Hematopoietic multipotent progenitor cell treated with erythropoietin and hydrocortisone succinate and interleukin-3 and kit ligand, for 8 days (in vitro differentiated cells): ENCODE measurements around the gene ABHD16A.
A peak's percentile ranks its signal among the peaks of the same experiment; 100 is the strongest.
"Not testable (repeated sequence)": the region's sequence is repeated elsewhere in the genome, so short reads cannot be mapped to it uniquely, and the experiment has no call there.

Experiments used
- DNase-seq: peaks from one replicate; pipeline ENCODE4 v3.0.0-alpha.2; 2015

ABHD16A gene

GRCh38 chr6:31713991-31714684, 11.0 kb upstream of the ABHD16A start:
- no peak for DNase-seq

DNA sequence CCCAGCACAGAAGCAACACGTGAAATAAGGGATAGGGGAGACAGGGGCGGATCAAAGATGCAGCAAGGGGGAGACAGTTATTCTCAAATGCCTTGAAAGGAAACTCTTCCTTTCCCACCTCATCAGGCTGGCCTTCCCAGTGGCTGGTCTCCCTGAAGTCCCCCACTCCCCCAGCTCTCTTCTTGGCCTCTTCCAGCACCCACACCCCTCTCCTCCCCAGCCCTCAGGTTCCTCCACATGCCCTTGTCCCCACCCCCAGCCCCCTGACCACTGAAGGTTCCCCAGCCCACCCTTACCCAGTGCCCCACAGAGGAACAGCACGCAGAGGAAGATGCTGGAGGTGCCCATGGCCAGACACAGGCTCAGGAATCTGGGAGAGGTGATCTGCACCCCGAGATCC, 10.3 kb upstream of the ABHD16A start:
- DNase-seq: no peak

- DNase-seq: peak; percentile 66
Measured at GRCh38 chr6:31712296-31712695, 9.2 kb upstream of the ABHD16A start.

DNA sequence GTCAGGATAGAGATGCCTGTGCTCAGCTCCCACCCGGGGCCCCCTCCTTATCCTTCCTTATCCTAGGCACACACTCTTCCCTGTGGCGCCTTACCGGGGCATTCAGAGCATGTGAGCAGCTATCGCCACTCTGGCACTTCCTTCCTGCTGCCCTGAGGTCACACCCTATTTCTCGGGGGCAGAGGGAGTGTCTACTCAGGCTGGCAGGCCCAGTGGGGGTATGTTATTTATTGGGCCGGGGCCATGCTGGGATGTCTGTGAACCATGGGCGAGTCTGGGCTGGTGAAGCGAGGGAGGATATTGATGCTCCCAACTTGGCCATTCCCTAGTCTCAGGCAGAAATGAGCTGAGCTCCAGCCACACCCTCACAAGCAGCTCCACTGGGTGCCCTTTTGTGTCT, 8.1 kb upstream of the ABHD16A start:
- DNase-seq: peak; percentile 92

GRCh38 chr6:31710523-31711219, 7.5 kb upstream of the ABHD16A start:
- DNase-seq: no peak

DNA sequence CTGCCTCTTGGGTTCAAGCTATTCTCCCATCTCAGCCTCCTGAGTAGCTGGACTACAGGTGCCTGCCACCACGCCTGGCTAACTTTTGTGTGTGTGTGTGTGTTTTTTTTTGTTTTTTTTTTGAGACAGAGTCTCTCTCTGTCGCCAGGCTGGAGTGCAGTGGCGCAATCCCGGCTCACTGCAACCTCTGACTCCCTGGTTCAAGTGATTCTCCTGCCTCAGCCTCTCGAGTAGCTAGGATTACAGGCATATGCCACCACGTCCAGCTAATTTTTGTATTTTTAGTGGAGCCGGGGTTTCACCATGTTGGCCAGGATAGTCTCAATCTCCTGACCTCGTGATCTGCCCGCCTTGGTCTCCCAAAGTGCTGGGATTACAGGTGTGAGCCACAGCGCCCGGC, 6.0 kb upstream of the ABHD16A start:
- not testable (repeated sequence) for DNase-seq

DNA sequence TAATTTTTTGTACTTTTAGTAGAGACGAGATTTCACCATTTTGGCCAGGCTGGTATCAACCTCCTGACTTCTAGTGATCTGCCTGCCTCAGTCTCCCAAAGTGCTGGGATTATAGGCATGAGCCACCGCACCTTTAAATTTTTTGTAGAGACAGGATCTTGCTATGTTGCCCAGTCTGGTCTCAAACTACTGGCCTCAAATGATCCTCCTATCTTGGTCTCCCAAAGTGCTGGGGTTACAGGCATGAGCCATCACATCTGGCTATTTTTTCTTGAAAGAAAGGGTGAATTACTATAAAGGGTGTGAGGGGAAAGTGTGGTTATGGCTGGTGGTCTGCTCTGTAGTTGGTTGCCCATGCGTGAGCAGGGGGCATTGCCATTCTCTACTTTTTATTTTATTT, 5.1 kb upstream of the ABHD16A start:
- DNase-seq: no peak

DNA sequence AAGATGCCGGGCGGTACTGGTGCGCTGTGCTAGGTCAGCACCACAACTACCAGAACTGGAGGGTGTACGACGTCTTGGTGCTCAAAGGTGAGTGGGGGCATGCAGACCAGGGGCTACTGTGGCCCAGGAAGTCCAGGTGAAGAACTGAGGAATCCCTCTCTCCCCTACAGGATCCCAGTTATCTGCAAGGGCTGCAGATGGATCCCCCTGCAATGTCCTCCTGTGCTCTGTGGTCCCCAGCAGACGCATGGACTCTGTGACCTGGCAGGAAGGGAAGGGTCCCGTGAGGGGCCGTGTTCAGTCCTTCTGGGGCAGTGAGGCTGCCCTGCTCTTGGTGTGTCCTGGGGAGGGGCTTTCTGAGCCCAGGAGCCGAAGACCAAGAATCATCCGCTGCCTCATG, 4.6 kb upstream of the ABHD16A start:
- no peak for DNase-seq

- DNase-seq: no peak
Measured at GRCh38 chr6:31706599-31706998, 3.5 kb upstream of the ABHD16A start, which contains the start of gene LY6G6F. LY6G6F (plus strand) TSS chr6:31706866; CDS start chr6:31706907, 41 bp downstream.

DNA sequence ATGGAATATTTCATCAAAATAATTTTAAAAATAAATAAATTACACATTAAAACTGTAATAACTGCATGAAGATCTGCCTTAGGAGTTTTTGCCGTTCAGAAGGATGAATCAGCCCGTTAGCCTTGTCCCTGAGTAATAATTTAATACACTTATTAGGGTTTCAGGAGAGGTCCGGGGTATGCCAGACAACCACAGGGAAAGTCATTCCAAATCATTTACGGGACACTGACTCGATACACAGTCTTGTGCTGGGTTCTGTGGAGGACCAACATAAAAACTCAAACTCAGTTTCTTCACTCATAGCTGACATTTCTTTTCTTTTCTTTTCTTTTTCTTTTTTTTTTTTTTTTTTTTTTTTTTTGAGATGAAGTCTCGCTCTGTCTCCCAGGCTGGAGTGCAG, 2.8 kb upstream of the ABHD16A start:
- no peak for DNase-seq

GRCh38 chr6:31702405-31702818, 712 bp downstream of the ABHD16A start:
- no peak for DNase-seq

- DNase-seq: peak; percentile 67
Measured at GRCh38 chr6:31701666-31702404, 1.3 kb downstream of the ABHD16A start.

DNA sequence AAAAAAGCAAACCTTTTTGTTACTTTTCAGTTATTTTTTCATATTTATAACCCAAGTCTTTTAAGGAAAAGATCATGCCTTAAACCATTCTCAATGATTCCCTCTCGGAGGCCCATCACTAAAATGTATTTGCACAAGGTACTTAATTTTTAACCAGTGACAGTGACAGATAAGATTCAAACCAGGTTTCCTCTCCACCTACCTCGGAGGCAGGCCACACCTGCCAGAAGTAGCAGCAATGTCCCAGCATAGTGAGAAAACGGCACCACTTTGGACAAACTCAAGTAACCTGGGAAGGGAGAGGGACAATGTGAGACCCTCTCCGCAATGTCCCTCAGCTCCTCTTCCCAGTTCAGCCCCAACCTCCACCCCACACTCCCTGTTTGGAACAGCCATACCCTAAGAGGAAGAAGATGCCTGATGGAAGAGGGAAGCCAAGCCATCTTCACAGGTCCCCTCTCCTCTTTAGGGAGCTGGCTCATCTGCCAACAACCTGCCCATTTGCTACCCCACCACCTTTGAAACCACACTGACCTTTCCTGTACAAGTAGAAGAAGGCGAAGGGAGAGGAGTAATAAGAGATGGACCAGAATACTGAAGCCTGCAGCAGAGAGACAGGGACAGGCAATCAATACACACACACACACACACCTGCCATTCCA, 2.3 kb downstream of the ABHD16A start:
- no peak for DNase-seq

- no peak for DNase-seq
Measured at GRCh38 chr6:31697555-31697954, 5.6 kb downstream of the ABHD16A start.

DNA sequence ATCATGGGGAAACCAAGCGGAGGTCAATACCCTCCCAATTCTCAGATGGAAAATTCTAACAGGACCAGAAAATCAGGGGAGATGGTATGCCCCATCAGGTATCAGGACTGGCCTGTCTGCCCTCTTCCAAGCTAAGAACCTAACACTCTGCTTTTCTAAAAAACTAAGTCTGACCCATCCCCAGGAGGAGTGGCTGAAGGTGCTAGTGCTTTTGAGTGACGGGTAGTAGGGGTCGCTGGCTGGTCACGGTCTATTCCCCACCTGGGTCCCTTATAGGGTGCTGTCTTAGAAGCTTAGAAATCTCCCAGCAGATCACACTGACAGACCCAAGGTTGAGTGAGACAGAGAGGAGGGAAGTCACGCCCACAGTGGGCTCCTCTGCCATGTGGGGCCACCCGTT, 9.6 kb downstream of the ABHD16A start:
- no peak for DNase-seq

- no peak for DNase-seq
Measured at GRCh38 chr6:31692886-31693285, 10.2 kb downstream of the ABHD16A start.

DNA sequence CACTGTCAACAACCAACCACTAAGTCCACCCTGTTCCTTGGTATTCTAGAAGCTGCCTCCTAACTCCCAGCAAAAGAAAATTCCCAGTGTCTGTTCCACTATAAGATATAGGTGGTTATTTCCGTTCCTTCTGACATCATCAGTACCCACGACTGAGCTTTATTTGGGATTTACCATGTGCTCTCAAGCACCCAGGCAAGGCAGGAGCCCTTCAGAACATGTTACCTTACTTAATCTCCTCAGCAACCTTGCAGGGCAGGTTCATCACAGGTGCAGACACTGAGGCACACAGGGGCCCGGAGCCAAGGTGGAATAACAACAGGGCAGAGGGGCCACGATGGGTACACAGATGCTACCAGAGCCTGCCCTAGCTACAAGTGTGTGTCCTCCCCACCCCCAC, 10.8 kb downstream of the ABHD16A start:
- no peak for DNase-seq

DNA sequence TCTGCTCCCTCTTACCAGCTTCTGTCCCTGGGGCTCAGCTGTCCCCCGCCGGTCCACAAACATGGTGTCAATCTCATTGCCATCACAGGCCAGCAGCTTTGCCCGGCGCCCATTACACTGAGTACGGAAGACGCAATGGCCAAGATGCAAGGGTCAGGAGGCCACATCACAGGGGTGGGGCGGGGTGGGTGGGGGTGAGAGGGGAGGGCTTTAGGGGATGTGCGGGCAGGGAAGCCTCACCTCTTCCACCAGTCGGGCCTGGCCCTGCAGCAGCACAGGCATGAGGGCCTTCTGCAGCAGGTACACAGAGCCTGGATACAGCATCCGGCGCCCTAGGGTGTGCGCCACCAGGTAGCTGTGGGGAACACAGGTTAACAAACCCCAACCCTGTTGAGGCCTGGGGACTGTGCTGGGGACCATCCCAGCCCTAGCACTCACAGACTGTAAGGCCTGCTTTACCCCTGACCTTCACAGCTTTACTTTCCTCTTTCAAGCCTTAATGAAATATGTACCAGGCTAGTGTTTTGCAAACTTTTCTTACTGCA, 11.5 kb downstream of the ABHD16A start:
- no peak for DNase-seq

DNA sequence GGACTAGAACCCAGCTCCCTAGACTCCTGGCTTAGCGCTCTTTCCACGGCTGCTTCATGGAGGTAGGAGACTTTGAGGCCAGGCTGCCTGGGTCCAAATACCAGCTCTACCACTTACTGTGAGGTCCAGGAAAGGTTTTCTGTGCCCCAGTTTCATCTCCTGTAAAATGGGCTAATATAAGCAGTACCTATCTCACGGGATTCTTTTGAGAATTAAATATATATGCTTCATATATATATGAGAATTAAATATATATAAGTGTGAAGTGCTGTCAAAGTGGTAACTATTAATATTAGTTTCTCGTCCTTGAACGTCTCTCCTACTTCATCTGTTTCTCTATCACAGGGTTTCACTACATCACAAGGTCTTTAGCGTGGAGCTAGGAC, 12.1 kb downstream of the ABHD16A start:
- no peak for DNase-seq

- DNase-seq: peak; percentile 82
Measured at GRCh38 chr6:31690231-31691077, 12.7 kb downstream of the ABHD16A start.

DNA sequence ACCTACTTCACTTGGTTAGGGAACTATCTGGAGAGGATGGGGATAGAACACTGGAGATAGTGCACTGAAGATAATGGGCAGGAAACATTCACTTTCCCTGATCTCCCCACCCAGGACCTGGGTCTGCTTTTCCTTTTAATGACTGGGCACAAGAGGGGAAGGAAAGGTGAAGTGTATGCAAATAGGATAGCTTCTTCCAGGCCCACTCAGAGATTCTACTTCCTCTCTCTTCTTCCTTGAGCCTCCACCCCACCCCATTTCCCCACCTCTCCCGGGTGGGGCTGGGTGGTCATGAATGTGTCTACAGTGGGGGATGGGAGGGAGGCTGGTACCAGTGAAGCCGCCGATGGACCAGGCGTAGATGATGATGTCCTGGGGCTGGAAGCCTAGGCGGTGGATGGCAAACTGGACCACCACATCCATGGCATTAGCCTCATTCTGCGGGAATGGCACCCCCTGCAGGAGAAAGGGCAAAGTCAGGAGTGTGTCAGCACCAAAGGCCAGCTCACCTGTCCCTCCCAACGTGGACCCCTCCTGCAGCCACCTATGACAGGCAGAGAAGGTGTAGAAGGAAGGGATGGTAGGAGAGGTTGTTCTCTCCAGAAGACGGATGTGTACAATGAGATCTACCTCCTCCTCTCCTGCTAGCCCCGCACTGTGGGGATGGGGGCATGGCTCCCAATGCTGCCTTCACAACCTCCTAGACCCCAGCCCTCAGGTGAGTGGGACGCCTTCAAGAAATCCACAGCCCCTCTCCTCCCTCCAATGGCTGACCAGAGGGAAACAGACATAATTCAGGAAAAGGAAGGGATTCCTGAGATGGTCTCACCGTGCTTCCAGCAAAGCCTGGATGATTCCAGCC, 13.6 kb downstream of the ABHD16A start:
- peak; percentile 23 for DNase-seq
